C4-2B (cell line): Measurements from ENCODE around the gene NIFK.
"Not testable (repeated sequence)": the region's sequence is repeated elsewhere in the genome, so short reads cannot be mapped to it uniquely, and the experiment has no call there.

ENCODE experiments used
- H3K27ac ChIP-seq: fragments of 450-650 bp; 2 replicates; pipeline ENCODE4 v1.5.1; 2017
- CTCF ChIP-seq: fragments of 450-650 bp; conservative IDR thresholded peaks from 2 replicates; pipeline ENCODE4 v1.5.1; 2017; ENCODE audit warnings: mild to moderate bottlenecking
- ZFX ChIP-seq: fragments of 450-650 bp; IDR thresholded peaks from 2 replicates; pipeline ENCODE4 v1.6.1; 2017

NIFK gene

GRCh38 chr2:121694398-121695170, 42.1 kb downstream of the NIFK start:
- TF ChIP-seq ZFX (no peak), CTCF (no peak)
- H3K27ac ChIP-seq = no peak overlapping the region

- not testable (repeated sequence) for H3K27ac ChIP-seq
These were observed 46.1 kb downstream of the NIFK start for GRCh38 chr2:121690572-121690971.

- no peak overlapping the region for H3K27ac ChIP-seq
- TF ChIP-seq CTCF (no peak), ZFX (no peak)
These were observed 46.6 kb downstream of the NIFK start for GRCh38 chr2:121690095-121690494.

GRCh38 chr2:121689356-121689755, 47.3 kb downstream of the NIFK start:
- no peak overlapping the region for H3K27ac ChIP-seq
- TF ChIP-seq CTCF (peak; percentile 46), ZFX (no peak)

GRCh38 chr2:121688820-121689219, 47.9 kb downstream of the NIFK start:
- no peak for TF ChIP-seq CTCF
- no peak for TF ChIP-seq ZFX

GRCh38 chr2:121686902-121687301, 49.8 kb downstream of the NIFK start:
- no peak overlapping the region for H3K27ac ChIP-seq
- TF ChIP-seq CTCF = no peak
- TF ChIP-seq ZFX = no peak

More at GRCh38 chr2:121688820-121689219, 47.9 kb downstream of the NIFK start:
- no peak overlapping the region for H3K27ac ChIP-seq

GRCh38 chr2:121686218-121686617, 50.5 kb downstream of the NIFK start:
- TF ChIP-seq CTCF (no peak), ZFX (no peak)
- H3K27ac ChIP-seq = no peak overlapping the region
